H1 (cell line): ENCODE results near the gene CPT1A.
"Not testable (repeated sequence)": the region's sequence is repeated elsewhere in the genome, so short reads cannot be mapped to it uniquely, and the experiment has no call there.

ENCODE experiments used
- CTBP2 ChIP-seq: IDR thresholded peaks from 2 replicates; pipeline ENCODE4 v1.7.0; 2011; ENCODE audit warnings: borderline replicate concordance, mild to moderate bottlenecking, moderate library complexity, mixed read lengths, low read length; ENCODE audit not compliant: insufficient read depth, insufficient read length
- KDM5A ChIP-seq: fragments of 200-600 bp; IDR thresholded peaks from 2 replicates; pipeline ENCODE4 v1.7.1; 2012; ENCODE audit warnings: mild to moderate bottlenecking, low read length, inconsistent platforms, mixed read lengths
- POLR2A ChIP-seq, 2 experiments: IDR thresholded peaks; 1 replicate in 1 of 2; 2 replicates in 1 of 2; pipeline ENCODE4 v1.6.1; 2011; ENCODE audit warnings: low read depth in 2 of 2, low read length in 2 of 2, mild to moderate bottlenecking in 2 of 2; ENCODE audit errors: control extremely low read depth in 1 of 2
- POLR2AphosphoS5 ChIP-seq: IDR thresholded peaks from 2 replicates; pipeline ENCODE4 v1.6.1; 2011; ENCODE audit warnings: low read depth, low read length
- YY1 ChIP-seq: IDR thresholded peaks from 2 replicates; pipeline ENCODE4 v1.6.1; 2011; ENCODE audit warnings: low read depth, mild to moderate bottlenecking, low read length
- TF ChIP-seq, protein P1 (sequence below): IDR thresholded peaks from 2 replicates; pipeline ENCODE4 v1.6.1; 2012; ENCODE audit warnings: inconsistent platforms
- TF ChIP-seq, protein P2 (sequence below), 3 experiments: IDR thresholded peaks; 1 replicate in 2 of 3; 2 replicates in 1 of 3; pipeline versions ENCODE4 v1.5.1 to v1.6.1; 2011; ENCODE audit warnings: low read length in 3 of 3, mild to moderate bottlenecking in 3 of 3, inconsistent platforms in 2 of 3, low read depth in 1 of 3, moderate library complexity in 1 of 3; ENCODE audit not compliant: insufficient read depth in 1 of 3; ENCODE audit errors: control extremely low read depth in 1 of 3

DNA sequence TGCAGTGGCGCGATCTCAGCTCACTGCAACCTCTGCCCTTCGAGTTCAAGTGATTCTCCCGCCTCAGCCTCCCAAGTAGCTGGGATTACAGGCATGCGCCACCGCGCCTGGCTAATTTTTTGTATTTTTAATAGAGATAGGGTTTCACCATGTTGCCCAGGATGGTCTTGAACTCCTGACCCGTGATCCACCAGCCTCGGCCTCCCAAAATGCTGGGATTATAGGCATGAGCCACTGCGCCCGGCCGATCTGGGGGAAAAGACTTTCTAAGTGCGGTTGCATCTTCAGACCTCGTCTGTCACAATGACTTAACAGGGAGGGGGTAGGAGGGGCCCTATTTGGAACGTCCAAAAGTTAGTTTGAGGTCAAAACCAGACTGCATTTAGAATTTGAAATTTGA, 43.1 kb upstream of the CPT1A start:
- not testable (repeated sequence) for TF ChIP-seq POLR2A (IDR thresholded peaks at IDR 0.05; ENCODE audit: control extremely low read depth in 1 of 2, low read depth in 2 of 2, low read length in 2 of 2); YY1; KDM5A; CTBP2; POLR2AphosphoS5
- TF ChIP-seq, protein P1, sequence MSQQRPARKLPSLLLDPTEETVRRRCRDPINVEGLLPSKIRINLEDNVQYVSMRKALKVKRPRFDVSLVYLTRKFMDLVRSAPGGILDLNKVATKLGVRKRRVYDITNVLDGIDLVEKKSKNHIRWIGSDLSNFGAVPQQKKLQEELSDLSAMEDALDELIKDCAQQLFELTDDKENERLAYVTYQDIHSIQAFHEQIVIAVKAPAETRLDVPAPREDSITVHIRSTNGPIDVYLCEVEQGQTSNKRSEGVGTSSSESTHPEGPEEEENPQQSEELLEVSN = not testable (repeated sequence)
- TF ChIP-seq, protein P2, sequence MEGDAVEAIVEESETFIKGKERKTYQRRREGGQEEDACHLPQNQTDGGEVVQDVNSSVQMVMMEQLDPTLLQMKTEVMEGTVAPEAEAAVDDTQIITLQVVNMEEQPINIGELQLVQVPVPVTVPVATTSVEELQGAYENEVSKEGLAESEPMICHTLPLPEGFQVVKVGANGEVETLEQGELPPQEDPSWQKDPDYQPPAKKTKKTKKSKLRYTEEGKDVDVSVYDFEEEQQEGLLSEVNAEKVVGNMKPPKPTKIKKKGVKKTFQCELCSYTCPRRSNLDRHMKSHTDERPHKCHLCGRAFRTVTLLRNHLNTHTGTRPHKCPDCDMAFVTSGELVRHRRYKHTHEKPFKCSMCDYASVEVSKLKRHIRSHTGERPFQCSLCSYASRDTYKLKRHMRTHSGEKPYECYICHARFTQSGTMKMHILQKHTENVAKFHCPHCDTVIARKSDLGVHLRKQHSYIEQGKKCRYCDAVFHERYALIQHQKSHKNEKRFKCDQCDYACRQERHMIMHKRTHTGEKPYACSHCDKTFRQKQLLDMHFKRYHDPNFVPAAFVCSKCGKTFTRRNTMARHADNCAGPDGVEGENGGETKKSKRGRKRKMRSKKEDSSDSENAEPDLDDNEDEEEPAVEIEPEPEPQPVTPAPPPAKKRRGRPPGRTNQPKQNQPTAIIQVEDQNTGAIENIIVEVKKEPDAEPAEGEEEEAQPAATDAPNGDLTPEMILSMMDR (IDR thresholded peaks at IDR 0.05; ENCODE audit: control extremely low read depth in 1 of 3, insufficient read depth in 1 of 3, low read depth in 1 of 3, low read length in 3 of 3) = not testable (repeated sequence)
